T1000 (cell line): ENCODE results near the gene TADA3.
A peak's percentile ranks its signal among the peaks of the same experiment; 100 is the strongest.

Experiments
- DNase-seq: peaks from one replicate; lab custom pipeline; 2025; ENCODE audit warnings: mixed read lengths; lab: John Stamatoyannopoulos, UW

TADA3 gene

DNA sequence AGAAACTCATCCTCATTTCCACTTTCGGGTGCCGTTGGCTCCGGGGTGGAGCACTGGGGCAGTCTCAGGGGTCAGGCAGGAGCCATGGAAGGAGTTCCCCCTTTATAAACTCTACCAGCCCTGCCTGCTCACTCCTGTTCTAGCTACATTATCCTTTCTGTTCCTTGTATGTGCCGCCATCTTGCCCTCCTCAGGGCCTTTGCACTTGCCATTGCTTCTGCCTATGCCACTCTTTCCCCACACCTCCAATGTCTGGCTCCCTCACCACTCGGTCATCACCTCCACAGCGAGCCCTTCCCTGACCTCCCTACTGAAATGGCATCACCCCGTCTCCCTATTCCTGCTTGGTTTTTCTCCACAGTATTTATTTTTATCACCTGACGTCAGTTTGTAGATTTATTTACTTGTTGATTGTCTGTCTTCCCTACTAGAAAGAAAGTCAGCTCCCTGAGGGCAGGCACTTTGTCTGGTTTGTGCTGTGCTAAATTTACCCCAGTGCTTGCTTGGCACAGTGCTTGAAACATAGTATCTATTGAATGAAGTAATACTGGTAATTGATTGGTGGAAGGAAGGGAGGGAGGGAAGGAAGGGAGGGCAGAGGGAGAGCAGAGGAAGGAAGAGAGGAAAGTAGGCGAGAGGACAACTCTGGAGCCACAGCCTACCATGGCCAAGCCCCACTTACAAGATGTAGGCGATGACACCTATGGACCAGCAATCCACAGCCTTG, 31.3 kb downstream of the TADA3 start:
- DNase-seq, result no peak

DNA sequence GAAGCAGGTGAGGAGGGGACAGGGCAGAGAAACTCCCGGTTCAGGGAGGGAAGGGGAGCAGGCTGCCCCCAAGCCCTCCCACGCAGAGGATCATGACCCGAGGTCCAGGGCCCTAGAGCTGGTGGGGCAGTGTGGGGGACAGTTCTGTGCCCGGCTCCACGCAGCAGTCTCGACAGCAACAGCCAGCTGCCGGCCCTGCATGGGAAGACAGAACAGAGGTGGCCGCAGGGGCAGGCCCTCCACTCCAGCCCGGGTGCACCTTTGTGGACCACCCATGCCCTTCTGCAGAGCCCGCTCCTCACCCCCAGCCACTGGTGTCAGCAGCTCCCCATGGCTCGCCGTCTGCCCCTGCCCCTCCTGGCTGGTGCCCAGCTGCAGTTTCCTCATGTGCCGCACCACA, 34.8 kb downstream of the TADA3 start:
- DNase-seq, result no peak

DNA sequence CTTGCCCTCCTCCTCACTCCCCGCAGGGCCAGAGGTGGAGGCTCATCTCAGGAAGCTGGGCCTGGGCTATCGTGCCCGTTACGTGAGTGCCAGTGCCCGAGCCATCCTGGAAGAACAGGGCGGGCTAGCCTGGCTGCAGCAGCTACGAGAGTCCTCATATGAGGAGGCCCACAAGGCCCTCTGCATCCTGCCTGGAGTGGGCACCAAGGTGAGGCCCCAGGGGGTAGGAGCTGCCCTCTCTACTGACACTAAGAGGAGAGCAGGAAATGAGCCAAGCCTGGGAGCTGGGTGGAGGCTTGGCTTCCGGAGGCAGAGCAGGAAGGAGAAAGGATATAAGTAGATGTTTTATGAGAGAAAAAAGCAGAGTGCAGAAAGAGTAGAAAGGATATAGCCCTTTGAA, 37.6 kb downstream of the TADA3 start:
- no peak for DNase-seq

DNA sequence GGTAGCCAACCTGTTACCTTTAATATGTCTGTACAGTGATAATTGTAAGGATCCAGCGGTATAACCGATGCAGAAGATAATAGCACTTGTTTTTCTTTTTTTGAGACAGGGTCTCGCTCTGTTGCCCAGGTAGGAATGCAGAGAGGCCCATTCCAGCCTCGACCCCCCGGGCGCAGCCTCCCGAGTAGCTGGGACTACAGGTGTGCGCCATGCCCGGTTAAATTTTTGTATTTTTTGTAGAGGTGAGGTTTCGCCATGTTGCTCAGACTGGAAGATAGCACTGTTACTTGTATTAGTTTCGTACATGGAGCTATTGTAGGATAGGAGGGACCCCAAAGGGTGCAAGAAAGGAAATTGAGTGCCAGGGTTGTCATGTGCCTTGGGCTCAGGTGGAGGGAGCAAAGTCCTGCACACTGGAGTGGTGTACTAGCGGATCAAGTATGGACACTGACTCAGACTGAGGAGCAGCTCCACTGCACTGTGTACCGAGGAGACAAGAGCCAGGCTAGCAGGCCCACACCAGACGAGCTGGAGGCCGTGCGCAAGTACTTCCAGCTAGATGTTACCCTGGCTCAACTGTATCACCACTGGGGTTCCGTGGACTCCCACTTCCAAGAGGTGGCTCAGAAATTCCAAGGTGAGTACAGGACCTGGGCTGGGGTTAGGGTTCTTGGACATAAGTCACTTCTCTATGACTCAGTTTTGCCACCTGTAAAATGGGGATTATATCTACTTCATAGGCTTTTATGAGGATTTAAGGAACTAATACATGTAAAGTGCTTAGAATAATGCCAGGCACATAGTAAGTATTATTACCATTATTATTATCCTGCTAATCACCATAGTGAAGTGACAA, 41.5 kb downstream of the TADA3 start:
- DNase-seq, result no peak

DNA sequence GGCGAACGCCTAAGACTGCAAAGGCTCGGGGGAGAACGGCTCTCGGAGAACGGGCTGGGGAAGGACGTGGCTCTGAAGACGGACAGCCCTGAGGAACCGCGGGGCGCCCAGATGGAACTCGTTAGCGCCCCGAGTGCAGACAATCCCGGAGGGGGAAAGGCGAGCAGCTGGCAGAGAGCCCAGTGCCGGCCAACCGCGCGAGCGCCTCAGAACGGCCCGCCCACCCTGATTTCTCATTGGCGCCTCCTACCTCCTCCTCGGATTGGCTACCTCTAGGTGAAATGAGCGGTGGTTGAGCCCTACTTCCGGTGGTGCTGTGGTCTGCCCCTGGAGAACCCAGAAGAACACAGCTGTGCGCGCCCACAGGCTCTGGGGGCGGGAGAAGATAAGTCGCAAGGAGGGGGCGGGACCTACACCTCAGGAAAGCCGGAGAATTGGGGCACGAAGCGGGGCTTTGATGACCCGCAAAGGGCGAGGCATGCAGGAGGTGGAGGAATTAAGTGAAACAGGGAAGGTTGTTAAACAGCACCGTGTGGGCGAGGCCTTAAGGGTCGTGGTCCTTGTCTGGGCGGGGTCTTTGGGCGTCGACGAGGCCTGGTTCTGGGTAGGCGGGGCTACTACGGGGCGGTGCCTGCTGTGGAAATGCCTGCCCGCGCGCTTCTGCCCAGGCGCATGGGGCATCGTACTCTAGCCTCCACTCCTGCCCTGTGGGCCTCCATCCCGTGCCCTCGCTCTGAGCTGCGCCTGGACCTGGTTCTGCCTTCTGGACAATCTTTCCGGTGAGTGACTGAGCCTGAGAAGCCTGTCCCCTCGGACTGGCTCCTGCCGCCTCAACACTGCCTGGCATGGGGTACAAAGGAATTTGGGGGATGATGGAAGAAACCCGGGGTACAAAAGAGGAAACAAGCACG, 42.4 kb downstream of the TADA3 start, which contains the start of gene OGG1:
TSS of gene OGG1 (plus strand) at position 308 of the 911 bp plus-strand sequence. CDS start at position 643, 335 bp downstream.
- DNase-seq, result peak; percentile 97

DNA sequence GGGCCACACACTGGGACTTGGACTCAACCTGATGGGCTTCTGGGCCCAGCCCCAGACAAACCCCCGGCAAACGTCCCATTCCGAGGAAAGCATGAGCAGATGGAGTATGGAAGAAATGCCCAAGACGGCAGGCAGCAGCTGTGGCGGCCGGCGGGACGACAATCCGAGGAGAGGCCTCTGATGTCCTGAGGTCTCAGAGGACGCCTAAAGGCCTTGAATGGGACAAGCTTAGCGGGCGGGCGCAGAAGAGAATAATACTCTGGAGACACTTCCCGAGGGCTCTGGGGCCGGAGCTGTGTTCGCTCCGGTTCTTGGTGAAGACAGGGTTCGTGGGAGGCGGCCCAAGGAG, 43.0 kb downstream of the TADA3 start:
- no peak for DNase-seq

DNA sequence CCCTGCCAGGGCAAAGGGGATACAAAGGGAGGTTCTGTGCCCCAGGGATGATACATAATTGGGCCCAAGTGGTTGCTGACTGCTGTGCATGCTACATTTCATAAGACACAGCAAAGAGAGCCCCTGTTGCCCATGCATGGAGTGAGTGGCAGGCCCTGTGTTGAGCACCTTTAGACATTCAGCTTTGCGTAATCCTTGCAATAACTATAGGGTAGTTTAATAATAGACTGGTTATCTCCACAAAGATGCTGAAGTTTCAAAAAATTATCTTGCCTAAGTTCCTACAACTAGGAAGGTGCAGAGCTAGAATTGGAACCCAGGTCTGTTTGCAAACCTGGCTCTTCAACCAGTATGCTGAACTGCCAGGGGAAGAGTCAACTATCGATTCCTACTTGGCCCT, 44.2 kb downstream of the TADA3 start:
- no peak for DNase-seq

DNA sequence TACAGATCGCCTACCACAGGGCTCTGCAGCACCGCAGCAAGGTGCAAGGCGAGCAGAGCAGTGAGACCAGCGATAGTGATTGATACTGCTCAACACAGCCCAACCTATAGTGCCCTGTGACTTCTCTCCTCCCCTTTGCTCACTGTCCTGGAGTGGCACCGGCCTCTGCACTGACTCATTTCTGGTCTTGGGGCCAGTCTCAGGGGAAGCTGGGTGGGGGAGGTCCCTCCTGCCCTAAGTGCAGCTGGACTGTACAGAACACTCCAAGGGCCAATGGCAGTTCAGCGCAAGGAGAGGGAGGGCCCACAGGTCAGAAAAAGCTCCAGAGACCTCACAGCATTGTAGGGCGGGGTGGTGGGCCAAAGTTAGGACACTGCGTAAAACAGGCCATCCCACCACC, 45.0 kb downstream of the TADA3 start:
- DNase-seq, result peak; percentile 15

DNA sequence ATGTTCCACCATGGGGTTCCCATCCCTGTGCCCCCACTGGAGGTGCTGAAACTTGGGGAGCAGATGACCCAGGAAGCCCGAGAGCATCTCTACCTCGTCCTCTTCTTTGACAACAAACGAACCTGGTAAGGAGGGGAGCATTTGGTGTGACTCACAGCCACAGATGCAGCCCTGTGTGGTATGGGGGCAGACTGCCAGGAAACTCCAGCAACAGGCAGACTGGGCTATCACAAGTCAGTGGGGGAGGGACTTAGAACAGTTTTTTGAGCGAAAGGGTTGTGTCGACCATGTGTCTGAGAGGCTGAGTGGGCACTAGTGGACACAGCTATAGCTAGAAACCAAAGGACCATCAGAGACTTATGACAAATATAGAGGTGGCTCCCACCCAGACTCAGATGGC, 45.9 kb downstream of the TADA3 start:
- peak; percentile 12 for DNase-seq

DNA sequence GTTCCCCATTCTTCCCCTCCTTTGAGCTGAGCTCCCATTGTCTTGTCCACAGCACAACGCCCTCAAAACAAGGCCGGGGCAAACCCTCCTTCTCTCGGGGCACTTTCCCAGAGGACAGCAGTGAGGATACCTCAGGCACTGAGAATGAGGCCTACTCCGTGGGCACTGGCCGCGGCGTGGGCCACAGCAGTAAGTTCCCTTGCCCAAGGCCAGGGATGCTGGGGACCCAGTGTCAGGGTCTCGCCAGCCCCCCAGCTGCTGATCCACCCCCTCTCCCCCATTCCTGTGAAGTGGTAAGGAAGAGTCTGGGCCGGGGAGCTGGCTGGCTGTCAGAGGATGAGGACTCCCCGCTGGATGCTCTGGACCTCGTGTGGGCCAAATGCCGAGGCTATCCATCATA, 46.8 kb downstream of the TADA3 start:
- no peak for DNase-seq

DNA sequence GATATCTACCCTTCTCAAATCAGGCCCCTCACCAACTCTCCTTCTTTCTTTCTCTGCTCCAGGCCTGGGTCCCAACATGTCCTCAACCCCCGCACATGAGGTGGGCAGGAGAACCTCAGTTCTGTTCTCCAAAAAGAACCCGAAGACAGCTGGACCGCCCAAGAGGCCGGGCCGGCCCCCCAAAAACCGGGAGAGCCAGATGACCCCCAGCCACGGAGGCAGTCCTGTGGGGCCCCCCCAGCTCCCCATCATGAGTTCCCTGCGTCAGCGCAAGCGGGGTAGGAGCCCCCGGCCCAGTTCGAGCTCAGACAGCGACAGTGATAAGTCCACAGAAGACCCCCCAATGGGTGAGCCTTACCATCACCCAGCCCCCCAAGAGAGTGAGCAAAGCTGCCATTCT, 48.1 kb downstream of the TADA3 start:
- no peak for DNase-seq

DNA sequence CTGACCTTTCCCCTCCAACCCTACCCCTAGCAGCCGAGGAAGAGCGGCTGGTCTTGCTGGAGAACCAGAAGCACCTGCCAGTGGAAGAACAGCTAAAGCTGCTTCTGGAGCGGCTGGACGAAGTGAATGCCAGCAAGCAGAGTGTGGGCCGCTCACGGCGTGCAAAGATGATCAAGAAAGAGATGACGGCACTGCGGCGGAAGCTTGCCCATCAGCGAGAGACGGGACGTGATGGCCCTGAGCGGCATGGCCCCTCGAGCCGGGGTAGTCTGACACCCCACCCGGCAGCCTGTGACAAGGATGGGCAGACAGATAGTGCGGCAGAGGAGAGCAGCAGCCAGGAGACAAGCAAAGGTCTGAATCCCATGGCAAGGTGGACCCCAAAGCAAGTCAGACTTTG, 48.7 kb downstream of the TADA3 start:
- no peak for DNase-seq

DNA sequence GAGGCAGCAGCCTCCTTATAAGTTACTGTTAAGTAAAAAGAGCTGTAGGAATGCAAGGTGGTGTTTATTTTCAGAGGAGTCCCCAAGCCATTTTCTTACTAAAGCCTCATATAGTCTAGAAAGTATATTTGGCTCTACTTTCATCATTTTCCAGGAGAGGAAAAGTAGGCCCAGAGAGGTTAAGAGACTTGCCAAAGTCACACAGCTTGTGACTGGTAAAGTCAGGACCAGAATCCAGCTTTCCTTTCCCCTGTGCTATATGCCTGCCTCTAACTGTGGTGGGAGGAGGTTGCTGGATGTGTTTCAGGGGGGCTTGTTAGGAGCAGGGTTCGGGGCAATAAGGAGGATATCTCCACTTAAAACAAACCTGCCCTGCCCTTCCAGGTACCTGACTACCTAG, 49.7 kb downstream of the TADA3 start:
- no peak for DNase-seq

DNA sequence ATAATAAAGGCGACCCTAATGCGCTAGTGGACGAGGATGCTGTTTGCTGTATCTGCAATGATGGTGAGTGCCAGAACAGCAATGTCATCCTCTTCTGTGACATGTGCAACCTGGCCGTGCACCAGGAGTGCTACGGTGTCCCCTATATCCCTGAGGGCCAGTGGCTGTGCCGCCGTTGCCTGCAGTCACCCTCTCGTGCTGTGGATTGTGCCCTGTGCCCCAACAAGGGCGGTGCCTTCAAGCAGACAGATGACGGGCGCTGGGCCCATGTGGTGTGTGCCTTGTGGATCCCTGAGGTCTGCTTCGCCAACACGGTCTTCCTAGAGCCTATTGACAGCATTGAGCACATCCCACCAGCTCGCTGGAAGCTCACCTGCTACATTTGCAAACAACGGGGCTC, 53.1 kb downstream of the TADA3 start:
- DNase-seq, result no peak

DNA sequence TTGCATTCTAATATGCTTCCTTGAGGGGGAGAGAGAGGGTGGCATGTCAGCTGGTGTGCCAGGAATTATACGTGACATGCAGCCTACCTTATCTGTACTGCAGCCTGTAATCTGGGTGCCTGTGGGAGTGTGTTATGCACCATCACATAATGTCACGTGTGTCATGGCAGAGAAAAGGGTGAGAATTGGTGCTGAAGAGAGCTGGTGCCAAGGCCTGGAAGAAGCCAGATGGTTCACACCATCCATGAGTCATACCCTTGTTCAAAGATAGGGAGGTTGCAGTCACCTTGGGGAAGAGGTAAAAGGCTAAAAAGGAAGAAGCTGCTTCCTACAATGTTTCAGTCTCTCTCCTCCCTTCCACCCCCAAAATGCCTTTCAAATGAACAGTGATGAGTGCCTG, 55.4 kb downstream of the TADA3 start:
- no peak for DNase-seq

DNA sequence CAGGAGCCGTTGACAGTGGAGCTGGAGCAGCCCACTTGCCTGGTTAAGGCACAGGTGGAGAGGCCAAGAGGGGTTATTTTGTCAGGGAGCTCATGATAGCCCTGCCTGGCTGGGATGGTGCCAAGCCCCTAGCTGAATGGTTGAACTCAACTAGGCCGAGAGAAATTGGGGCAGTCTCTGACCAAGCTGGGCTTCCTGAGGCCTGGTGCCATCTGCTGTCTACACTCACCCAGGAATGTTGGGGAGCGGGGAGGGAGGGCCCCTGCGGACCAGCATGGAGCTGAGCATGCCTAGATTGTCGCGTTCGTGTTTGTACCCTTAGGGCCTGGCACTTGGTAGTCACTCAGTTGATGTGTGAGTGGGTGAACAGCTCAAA, 59.5 kb downstream of the TADA3 start:
- DNase-seq, result no peak

DNA sequence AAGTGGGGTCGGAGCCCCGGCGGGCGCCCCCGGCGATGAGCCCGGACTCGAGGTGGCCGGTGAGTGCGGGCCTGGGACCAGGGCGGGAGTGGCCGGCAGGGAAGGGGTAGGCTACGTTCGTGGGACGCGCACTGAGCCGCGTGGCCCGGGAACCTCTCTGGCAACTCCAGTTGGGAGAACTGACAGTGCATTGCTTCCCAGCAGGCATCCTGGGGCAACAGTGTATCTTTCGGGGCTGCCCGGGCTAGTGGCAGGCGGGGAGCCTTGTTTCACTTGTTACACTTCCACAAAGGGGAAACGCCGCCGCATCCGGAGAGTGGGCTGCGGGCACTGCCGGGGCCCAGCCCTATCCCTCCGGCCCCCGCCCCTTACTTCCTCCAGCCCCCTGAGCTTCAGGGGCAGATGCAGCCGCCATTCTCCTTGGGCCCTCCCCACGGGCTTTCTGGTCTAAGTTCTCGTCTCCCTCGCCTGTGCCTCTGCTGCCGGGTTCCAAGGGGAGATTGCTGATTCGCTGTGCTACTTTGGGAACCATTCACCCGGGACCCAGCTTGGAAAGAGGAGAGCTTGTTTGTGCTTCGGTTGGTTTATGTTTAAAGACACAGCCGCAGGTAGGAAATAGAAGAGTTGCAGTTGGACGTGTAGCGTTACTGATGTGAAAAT, 60.1 kb downstream of the TADA3 start:
- DNase-seq, result no peak

DNA sequence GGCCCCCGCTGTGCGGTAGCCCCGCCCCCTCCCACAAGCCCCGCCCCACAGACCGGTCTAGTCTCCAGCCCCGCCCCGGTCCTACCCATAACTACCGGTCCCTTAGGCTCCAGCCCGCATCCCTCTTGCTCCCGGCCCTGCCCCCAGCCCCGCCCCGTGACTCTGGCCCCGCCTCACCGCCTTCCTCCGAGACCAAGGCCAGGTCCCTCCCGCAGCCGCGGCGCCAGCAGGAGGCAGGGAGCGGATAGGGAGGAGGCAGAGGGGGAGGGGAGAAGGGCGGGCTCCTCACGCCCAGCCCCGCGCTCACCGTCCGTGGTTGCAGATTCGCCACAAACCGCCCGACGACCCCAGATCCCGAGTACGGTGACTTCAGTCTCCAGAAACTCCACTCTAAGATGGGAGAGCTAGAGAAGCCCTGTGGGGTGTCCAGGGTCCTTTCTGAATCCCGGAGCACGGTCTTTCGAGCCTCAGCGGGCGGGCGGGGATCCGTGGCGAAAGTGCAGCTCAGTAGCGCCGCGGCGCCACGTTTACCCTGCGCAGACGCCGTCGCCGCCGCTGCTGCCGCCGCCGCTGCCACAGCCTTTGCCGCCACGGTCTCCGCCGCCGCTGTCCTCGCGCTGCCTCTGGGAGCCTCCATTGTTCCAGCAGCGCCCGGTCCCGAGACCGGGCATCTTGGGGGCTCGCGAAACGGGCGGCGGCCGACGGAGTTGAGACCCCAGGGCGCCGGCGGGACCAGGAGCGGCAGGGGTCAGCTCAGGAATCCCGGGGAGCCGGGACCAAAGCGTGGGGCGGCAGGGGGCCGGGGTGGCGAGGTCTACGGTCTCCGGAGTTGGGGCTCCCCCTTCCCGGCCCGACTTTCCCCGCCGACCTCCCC, 60.8 kb downstream of the TADA3 start, which contains the start of gene BRPF1:
TSS of gene BRPF1 (plus strand) at position 530 of the 874 bp plus-strand sequence. CDS start 2,406 bp downstream, outside the sequence.
- peak; percentile 99 for DNase-seq

DNA sequence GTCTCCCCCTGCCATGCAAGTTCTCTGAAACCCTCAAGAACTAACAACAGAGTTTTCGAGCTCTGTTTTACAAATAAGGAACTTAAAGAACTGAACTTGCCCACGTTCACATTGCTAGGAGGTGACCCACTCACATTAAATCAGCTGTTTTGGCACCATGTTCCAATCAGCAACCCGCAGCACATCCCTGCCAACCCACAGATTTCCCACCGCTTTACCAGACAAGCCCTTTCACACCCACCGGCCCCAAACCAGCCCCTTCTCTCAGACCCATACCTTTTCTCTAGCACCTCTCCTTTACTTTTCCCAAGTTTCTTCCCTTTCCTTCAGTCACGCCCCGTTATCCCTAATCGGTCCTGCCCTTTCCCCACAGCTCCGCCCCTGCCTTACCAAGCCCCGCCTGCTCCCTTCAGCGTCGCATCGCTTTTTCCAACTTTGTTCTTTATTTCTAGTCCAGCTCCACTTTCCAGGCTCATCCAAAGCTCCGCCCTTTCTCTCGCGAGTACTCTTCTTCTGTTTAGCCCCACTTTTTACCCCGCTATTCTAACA, 61.5 kb downstream of the TADA3 start:
- no peak for DNase-seq
